ENCODE results near the gene CST8. TPM values are rescaled to one million over a fixed set of nuclear protein-coding genes. Genes with fewer than 3 reads are reported as not detected.
"Not testable (repeated sequence)": the region's sequence is repeated elsewhere in the genome, so short reads cannot be mapped to it uniquely, and the experiment has no call there.

Gene CST8
- total and polyA plus RNA-seq, 9 donors: not detected

- not testable (repeated sequence) for DNase-seq; H3K9me3 ChIP-seq (replicated peaks; ENCODE audit: control insufficient read depth, low read depth, low read length); H3K4me3 ChIP-seq (ENCODE audit: low read length); H3K4me1 ChIP-seq (ENCODE audit: control insufficient read depth, insufficient read depth, low read length); H3K27me3 ChIP-seq (ENCODE audit: control insufficient read depth, insufficient read depth, low read length); H3K27ac ChIP-seq (ENCODE audit: low read length); H3K36me3 ChIP-seq (ENCODE audit: control insufficient read depth, insufficient read depth, low read length)
- WGBS (ENCODE audit: insufficient coverage): no CpG with 5 or more reads among the region's 2 CpGs
These were observed 17.6 kb upstream of the CST8 start for GRCh38 chr20:23473293-23473692.

DNA sequence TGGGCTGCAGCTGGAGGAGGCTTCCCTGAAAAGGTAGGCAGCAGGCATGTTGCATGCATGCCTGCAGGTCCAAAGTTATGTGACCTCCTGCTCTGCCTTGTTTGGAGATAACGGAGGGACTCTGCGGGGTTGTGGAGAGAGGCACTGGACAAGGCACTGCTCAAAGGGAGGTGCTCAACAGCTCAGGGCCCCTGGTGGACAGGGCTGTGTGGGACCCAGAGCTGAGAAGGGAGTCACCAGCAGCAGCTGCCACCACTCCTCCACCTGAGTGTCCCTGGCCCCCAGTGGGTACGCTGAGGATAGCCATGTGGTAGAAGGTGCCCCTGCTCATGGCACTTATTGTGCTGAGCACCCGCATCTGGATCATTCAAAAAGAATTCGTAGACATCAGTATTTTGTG, 15.5 kb upstream of the CST8 start:
- H3K27me3 ChIP-seq (ENCODE audit: control insufficient read depth, insufficient read depth, low read length): no peaks in the 10 kb centered on the region
- H3K36me3 ChIP-seq (ENCODE audit: control insufficient read depth, insufficient read depth, low read length): no peaks in the 10 kb centered on the region
- no peak overlapping the region for H3K27ac ChIP-seq (ENCODE audit: low read length)
- no peak overlapping the region for H3K4me3 ChIP-seq (ENCODE audit: low read length)
- no peaks in the 10 kb centered on the region for H3K9me3 ChIP-seq (replicated peaks; ENCODE audit: control insufficient read depth, low read depth, low read length)
- no peaks in the 10 kb centered on the region for H3K4me1 ChIP-seq (ENCODE audit: control insufficient read depth, insufficient read depth, low read length)
- DNase-seq: no peak
- WGBS (ENCODE audit: insufficient coverage): 82% methylated on average over 2 of the region's 5 CpGs

DNA sequence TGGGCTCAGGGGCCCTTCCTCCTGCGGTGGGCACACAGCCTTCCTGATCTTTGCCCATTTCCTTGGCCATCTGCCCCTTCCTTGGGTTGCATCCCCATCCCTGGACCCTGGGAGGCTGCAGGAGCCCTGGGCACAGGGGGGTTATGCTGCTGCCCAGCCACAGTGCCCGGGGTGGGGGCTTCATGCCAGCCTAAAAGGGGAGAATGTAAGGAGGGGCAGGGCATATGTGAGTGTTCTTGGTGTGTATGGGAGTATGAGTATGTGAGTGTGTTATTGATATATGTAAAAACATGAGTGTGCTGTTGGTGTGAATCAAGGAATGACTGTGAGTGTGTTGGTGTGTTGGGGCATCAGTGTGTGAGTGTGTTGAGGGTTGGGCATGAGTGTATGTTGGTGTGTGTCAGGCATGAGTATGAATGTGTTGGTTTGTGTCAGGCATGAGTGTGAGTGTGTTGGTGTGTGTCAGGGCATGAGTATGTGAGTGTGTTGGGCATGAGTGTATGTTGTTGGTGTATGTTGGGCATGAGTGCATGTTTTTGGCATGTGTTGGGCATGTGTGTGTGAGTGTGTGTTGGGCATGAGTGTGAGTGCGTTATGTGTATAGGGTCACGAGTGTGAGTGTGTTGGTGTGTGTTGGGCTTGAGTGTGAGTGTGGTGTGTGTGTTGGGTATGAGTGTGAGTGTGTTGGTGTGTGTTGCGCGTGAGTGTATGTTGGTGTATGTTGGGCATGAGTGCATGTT, 14.7 kb upstream of the CST8 start:
- Histone ChIP-seq H3K27me3 (ENCODE audit: control insufficient read depth, insufficient read depth, low read length) (no peaks in the 10 kb centered on the region), H3K36me3 (ENCODE audit: control insufficient read depth, insufficient read depth, low read length) (no peaks in the 10 kb centered on the region), H3K4me3 (ENCODE audit: low read length) (no peak overlapping the region), H3K27ac (ENCODE audit: low read length) (no peak overlapping the region), H3K9me3 (replicated peaks; ENCODE audit: control insufficient read depth, low read depth, low read length) (no peaks in the 10 kb centered on the region), H3K4me1 (ENCODE audit: control insufficient read depth, insufficient read depth, low read length) (no peaks in the 10 kb centered on the region)
- 88% methylated on average over 5 of the region's 6 CpGs for WGBS (ENCODE audit: insufficient coverage)
- DNase-seq: no peak

- DNase-seq: no peak
- no peaks in the 10 kb centered on the region for H3K27me3 ChIP-seq (ENCODE audit: control insufficient read depth, insufficient read depth, low read length)
- WGBS (ENCODE audit: insufficient coverage): 100% methylated on average over 2 of the region's 3 CpGs
These were observed 13.7 kb upstream of the CST8 start for GRCh38 chr20:23477223-23477622.

GRCh38 chr20:23479043-23479442, 11.9 kb upstream of the CST8 start:
- WGBS (ENCODE audit: insufficient coverage): 100% methylated on average over 1 of the region's 4 CpGs
- no peak overlapping the region for H3K4me3 ChIP-seq (ENCODE audit: low read length)

More at GRCh38 chr20:23477223-23477622, 13.7 kb upstream of the CST8 start:
- no peaks in the 10 kb centered on the region for H3K36me3 ChIP-seq (ENCODE audit: control insufficient read depth, insufficient read depth, low read length)
- no peaks in the 10 kb centered on the region for H3K4me1 ChIP-seq (ENCODE audit: control insufficient read depth, insufficient read depth, low read length)
- H3K9me3 ChIP-seq (replicated peaks; ENCODE audit: control insufficient read depth, low read depth, low read length): no peaks in the 10 kb centered on the region
- no peak overlapping the region for H3K27ac ChIP-seq (ENCODE audit: low read length)
- H3K4me3 ChIP-seq (ENCODE audit: low read length): no peak overlapping the region

GRCh38 chr20:23482138-23482537, 8.8 kb upstream of the CST8 start:
- Histone ChIP-seq H3K9me3 (replicated peaks; ENCODE audit: control insufficient read depth, low read depth, low read length) (no peaks in the 10 kb centered on the region), H3K36me3 (ENCODE audit: control insufficient read depth, insufficient read depth, low read length) (no peaks in the 10 kb centered on the region), H3K4me1 (ENCODE audit: control insufficient read depth, insufficient read depth, low read length) (no peaks in the 10 kb centered on the region), H3K4me3 (ENCODE audit: low read length) (no peak overlapping the region), H3K27me3 (ENCODE audit: control insufficient read depth, insufficient read depth, low read length) (no peaks in the 10 kb centered on the region), H3K27ac (ENCODE audit: low read length) (no peak overlapping the region)
- no peak for DNase-seq
- 50% methylated on average over 1 of the region's 2 CpGs for WGBS (ENCODE audit: insufficient coverage)

More at GRCh38 chr20:23479043-23479442, 11.9 kb upstream of the CST8 start:
- Histone ChIP-seq H3K27me3 (ENCODE audit: control insufficient read depth, insufficient read depth, low read length) (no peaks in the 10 kb centered on the region), H3K9me3 (replicated peaks; ENCODE audit: control insufficient read depth, low read depth, low read length) (no peaks in the 10 kb centered on the region), H3K4me1 (ENCODE audit: control insufficient read depth, insufficient read depth, low read length) (no peaks in the 10 kb centered on the region), H3K27ac (ENCODE audit: low read length) (no peak overlapping the region), H3K36me3 (ENCODE audit: control insufficient read depth, insufficient read depth, low read length) (no peaks in the 10 kb centered on the region)
- no peak for DNase-seq

DNA sequence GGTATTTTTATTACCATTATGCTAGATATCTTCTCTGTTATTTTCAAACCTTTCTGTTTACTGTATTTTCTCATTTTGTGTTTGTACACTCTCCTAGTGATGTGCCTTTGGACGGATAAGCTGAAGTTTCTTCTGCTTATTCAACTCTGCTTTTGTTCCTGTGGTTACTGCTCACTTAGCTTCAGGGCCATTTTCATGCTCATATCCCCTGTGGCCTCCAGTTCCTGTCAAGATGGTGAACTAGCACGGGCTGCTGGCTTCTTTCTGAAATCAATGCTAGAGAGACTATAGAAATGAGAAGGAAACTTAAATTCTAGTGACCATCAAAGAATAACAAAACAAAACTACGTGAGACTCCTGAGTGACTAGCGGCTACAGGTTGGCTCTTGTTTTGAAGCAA, 6.8 kb upstream of the CST8 start:
- Histone ChIP-seq H3K4me3 (ENCODE audit: low read length) (no peak overlapping the region), H3K27me3 (ENCODE audit: control insufficient read depth, insufficient read depth, low read length) (no peaks in the 10 kb centered on the region), H3K4me1 (ENCODE audit: control insufficient read depth, insufficient read depth, low read length) (no peaks in the 10 kb centered on the region), H3K9me3 (replicated peaks; ENCODE audit: control insufficient read depth, low read depth, low read length) (peaks cover 5% of the 10 kb centered on the region), H3K27ac (ENCODE audit: low read length) (no peak overlapping the region), H3K36me3 (ENCODE audit: control insufficient read depth, insufficient read depth, low read length) (no peaks in the 10 kb centered on the region)
- 93% methylated on average over 2 of the region's 4 CpGs for WGBS (ENCODE audit: insufficient coverage)
- no peak for DNase-seq

DNA sequence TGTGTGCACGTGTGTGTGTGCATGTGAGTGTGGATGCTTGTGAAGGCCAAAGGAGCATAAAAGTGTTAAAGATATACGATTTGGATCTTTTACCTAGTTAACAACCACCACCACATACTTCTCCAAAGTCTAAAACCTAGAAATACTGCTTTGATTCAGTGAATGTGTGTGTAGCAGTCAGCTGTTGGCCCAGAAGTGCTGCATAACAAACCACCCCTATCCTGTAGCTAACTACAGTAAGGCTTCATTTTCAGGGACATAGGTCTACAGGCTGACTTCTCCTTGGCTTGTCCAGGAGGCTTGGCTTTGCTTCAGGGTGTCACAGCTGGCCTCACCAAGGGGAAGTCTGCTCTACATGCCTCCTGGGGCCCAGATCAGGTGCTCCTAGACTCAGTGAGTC, 2.4 kb upstream of the CST8 start:
- H3K9me3 ChIP-seq (replicated peaks; ENCODE audit: control insufficient read depth, low read depth, low read length): peaks cover 5% of the 10 kb centered on the region
- no peaks in the 10 kb centered on the region for H3K36me3 ChIP-seq (ENCODE audit: control insufficient read depth, insufficient read depth, low read length)
- no peaks in the 10 kb centered on the region for H3K27me3 ChIP-seq (ENCODE audit: control insufficient read depth, insufficient read depth, low read length)
- peaks cover 2% of the 10 kb centered on the region for H3K4me1 ChIP-seq (ENCODE audit: control insufficient read depth, insufficient read depth, low read length)
- no peak for DNase-seq
- H3K27ac ChIP-seq (ENCODE audit: low read length): no peak overlapping the region
- WGBS (ENCODE audit: insufficient coverage): no CpG with 5 or more reads among the region's 2 CpGs
- H3K4me3 ChIP-seq (ENCODE audit: low read length): no peak overlapping the region

GRCh38 chr20:23488996-23489395, 1.9 kb upstream of the CST8 start:
- Histone ChIP-seq H3K27me3 (ENCODE audit: control insufficient read depth, insufficient read depth, low read length) (no peaks in the 10 kb centered on the region), H3K27ac (ENCODE audit: low read length) (no peak overlapping the region), H3K4me1 (ENCODE audit: control insufficient read depth, insufficient read depth, low read length) (peaks cover 2% of the 10 kb centered on the region), H3K4me3 (ENCODE audit: low read length) (no peak overlapping the region), H3K9me3 (replicated peaks; ENCODE audit: control insufficient read depth, low read depth, low read length) (peaks cover 5% of the 10 kb centered on the region), H3K36me3 (ENCODE audit: control insufficient read depth, insufficient read depth, low read length) (no peaks in the 10 kb centered on the region)
- WGBS (ENCODE audit: insufficient coverage): 14% methylated on average over 1 of the region's 3 CpGs
- DNase-seq: peak; percentile 67

DNA sequence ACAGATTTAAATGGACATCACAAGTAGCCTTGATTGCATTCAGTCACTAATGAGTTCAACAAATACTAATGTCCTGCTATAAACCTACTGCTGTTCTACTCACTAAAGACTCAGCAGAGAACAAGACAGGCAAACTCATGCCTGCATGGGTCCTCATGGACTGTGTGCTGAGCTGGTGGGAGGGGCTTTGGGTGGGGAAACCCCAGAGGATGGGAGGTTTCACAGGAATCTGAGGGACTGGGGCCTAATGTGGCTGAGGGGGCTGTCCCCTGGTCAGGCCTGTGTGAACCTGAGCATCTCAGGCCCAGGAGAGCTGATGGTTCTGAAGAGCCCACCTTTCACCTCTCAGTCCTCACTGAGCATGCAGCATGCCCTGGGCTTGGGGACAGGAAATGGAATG, 1.4 kb downstream of the CST8 start:
- DNase-seq: no peak

More for the DNA sequence above, 1.4 kb downstream of the CST8 start:
- Histone ChIP-seq H3K27me3 (ENCODE audit: control insufficient read depth, insufficient read depth, low read length) (no peaks in the 10 kb centered on the region), H3K4me3 (ENCODE audit: low read length) (no peak overlapping the region), H3K9me3 (replicated peaks; ENCODE audit: control insufficient read depth, low read depth, low read length) (peaks cover 5% of the 10 kb centered on the region), H3K36me3 (ENCODE audit: control insufficient read depth, insufficient read depth, low read length) (no peaks in the 10 kb centered on the region), H3K27ac (ENCODE audit: low read length) (no peak overlapping the region), H3K4me1 (ENCODE audit: control insufficient read depth, insufficient read depth, low read length) (peaks cover 2% of the 10 kb centered on the region)

Data from muscle of leg (tissue), 11 donors.